ENCODE results near the gene BIN1.

Gene BIN1

DNA sequence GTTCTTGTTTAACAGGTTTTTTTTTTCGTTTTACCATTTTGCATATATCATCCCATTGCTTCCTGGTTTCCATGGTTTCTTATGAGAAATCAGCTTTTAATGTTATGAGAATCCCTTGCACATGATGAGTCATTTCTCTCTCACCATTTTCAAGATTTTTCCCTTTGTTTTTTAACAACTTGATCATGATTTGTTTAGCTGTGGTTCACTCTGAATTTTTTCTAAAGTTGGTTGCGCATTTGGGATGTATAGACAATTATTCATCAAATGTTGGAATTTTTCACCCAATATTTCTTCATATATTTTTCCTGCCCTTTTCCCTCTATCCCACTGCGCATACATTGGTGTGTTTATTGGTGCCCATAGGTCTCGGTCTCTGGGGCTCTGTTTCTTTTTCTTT is 42.4 kb upstream of the BIN1 start:
- in situ Hi-C loops (cut with MboI; ENCODE audit: low pct_unique_long_range_greater_than_20kb, low sequenced_read_pairs, unreplicated experiment), result no loop called here
- no peak for TF ChIP-seq CTCF (IDR thresholded peaks at IDR 0.05; ENCODE audit: extremely low read depth, insufficient read depth, missing control alignments)
- DNase-seq (ENCODE audit: low spot score), result no peak

DNA sequence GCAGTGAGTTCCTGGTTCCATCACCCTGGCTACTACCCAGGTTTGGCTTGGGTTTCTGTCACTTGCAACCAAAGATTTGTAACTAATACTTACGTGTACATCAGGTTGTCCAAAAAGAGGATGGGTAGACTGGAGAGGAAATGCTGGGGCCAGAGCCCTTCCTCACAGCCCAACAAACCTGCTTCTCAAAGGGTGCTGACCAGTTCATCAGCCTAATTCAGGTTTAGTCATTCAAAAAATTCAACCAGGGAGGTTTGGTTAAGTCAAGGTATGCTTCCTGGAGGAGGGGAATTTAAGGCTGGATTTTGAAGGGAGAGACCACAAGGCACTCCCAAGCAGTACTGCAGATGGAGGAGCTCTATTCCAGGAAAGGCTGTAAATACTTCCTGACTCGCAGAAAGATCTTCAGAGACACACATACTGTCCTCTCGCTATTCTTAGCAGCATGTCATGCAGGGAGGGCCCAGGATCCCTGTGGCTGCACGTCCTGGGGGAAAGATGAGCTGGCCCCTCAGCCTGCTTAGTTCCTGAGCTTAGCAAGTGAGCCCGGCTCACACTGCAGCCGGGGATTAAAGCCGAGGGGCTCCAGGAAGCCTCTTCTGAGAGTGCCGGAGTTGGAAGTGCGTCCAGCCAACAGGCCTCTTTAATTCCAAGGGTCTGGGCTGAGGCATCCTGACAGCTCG is 40.0 kb upstream of the BIN1 start:
- in situ Hi-C loops (cut with MboI; ENCODE audit: low pct_unique_long_range_greater_than_20kb, low sequenced_read_pairs, unreplicated experiment), result no loop called here
- no peak for DNase-seq (ENCODE audit: low spot score)
- TF ChIP-seq CTCF (IDR thresholded peaks at IDR 0.05; ENCODE audit: extremely low read depth, insufficient read depth, missing control alignments), result no peak

GRCh38 chr2:127146071-127146725 is 39.2 kb upstream of the BIN1 start:
- DNase-seq (ENCODE audit: low spot score), result no peak
- in situ Hi-C loops (cut with MboI; ENCODE audit: low pct_unique_long_range_greater_than_20kb, low sequenced_read_pairs, unreplicated experiment), result no loop called here
- TF ChIP-seq CTCF (IDR thresholded peaks at IDR 0.05; ENCODE audit: extremely low read depth, insufficient read depth, missing control alignments), result no peak

DNA sequence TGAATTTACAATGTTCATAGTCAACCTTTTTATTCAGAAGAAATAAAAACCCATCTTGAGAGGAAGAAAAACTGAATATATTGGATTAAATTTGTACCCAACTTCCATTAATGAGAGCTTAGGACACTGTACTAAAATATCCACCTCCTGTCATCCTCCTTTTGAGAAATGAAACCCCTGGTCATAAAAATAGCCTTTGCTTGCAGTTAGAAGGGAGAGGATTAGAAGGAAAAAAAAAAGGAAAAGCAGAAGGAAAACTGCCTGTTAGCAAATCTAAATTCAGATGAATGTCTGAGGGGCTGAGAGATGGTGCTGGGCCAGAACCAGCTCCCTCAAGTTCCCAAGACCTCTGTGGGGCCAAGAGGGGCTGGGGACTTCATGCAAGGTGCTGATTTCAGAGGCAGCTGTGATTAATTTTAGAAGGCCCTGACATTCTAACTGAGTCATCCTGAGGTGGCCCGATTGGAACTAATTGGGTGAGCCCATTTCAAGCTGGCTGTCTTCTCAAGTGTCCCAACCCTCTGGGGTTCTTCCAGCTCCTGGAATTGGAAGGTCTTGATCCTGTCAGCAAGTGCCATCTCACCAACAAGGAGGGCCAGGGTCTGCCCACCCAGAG is 38.4 kb upstream of the BIN1 start:
- in situ Hi-C loops (cut with MboI; ENCODE audit: low pct_unique_long_range_greater_than_20kb, low sequenced_read_pairs, unreplicated experiment), result no loop called here
- TF ChIP-seq CTCF (IDR thresholded peaks at IDR 0.05; ENCODE audit: extremely low read depth, insufficient read depth, missing control alignments), result no peak
- no peak for DNase-seq (ENCODE audit: low spot score)

DNA sequence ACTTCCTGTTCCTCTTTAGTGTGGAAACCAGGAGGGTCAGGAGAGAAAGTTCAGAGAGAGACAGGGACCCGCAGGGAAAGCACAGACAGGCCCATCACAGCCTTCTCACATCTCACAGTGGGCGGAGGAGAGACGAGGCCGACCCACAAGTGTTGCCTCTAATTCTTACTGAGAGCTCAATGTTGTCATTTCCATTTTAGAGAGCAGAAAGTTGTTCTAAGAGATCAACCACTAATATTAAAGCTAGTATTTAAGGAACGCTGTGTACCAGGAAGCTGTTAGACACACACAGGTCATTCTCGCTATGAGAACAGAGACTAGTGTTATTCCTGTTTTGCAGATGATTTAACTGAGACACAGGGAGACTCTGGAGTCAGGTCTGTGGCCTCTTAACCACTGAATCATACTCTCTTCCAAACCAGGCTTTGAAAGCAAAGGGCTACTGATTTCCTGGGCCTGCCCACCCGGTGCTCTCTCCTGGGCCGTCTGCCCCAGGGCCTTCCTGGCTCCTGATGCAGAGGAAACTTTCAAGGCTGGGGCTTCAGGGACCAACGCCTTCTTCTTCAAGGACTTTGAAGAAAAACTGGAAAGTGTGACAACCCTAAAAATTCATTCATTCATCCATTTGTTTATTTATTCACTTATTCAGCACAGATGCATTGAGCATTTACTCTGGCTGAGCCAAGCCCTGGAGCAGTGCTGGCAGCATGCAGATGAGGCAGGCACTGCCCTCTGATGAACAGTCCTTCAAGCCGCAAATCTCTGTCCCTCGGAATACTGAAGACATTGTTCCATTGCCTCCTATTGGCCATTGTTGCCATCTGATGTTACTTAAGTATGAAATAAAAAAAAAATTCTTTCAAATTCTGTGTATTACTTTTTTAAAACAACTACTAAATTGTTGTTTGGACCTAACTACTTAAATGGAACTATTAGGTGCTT is 37.2 kb upstream of the BIN1 start:
- in situ Hi-C loops (cut with MboI; ENCODE audit: low pct_unique_long_range_greater_than_20kb, low sequenced_read_pairs, unreplicated experiment), result no loop called here
- DNase-seq (ENCODE audit: low spot score), result no peak
- no peak for TF ChIP-seq CTCF (IDR thresholded peaks at IDR 0.05; ENCODE audit: extremely low read depth, insufficient read depth, missing control alignments)
